ENCODE measurements around the gene MRPL40. TPM values are rescaled to one million over a fixed set of nuclear protein-coding genes. Genes with fewer than 3 reads are reported as not detected.

The MRPL40 gene
- total RNA-seq, 2 donors from 2014 or later, result 28.6 to 54.3 TPM

DNA sequence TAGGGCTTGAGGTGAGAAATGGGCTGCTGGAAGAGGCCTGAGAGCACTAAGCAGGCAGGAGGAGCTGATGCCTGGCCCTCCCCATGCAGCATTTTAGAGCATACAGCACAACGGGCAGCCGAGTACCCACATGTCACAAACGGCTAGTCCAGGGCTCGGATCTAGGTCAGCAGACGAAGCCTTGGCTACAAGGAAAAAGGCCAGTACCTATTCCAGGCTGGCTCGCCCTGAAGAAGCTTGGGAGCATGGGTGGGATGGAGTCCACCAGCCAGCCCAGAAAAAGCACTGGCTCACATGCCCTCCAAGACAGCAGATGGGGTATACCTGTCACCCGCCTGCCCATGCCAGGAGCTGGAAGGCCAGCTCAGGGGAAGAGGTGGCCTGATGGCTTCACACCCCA lies 37.1 kb downstream of the MRPL40 start:
- no peak for TF ChIP-seq POLR2AphosphoS5 (IDR thresholded peaks at IDR 0.05)
- TF ChIP-seq, protein P1, sequence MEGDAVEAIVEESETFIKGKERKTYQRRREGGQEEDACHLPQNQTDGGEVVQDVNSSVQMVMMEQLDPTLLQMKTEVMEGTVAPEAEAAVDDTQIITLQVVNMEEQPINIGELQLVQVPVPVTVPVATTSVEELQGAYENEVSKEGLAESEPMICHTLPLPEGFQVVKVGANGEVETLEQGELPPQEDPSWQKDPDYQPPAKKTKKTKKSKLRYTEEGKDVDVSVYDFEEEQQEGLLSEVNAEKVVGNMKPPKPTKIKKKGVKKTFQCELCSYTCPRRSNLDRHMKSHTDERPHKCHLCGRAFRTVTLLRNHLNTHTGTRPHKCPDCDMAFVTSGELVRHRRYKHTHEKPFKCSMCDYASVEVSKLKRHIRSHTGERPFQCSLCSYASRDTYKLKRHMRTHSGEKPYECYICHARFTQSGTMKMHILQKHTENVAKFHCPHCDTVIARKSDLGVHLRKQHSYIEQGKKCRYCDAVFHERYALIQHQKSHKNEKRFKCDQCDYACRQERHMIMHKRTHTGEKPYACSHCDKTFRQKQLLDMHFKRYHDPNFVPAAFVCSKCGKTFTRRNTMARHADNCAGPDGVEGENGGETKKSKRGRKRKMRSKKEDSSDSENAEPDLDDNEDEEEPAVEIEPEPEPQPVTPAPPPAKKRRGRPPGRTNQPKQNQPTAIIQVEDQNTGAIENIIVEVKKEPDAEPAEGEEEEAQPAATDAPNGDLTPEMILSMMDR (IDR thresholded peaks at IDR 0.05), result no peak
- no peak for TF ChIP-seq POLR2A (IDR thresholded peaks at IDR 0.05)
- Histone ChIP-seq H3K27me3 (replicated peaks; ENCODE audit: insufficient read depth) (no peaks in the 10 kb centered on the region), H3K27ac (no peak overlapping the region), H3K4me1 (replicated peaks) (no peaks in the 10 kb centered on the region), H3K9me3 (no peaks in the 10 kb centered on the region), H3K4me3 (no peak overlapping the region), H3K36me3 (peaks cover 26 to 54% of the 10 kb centered on the region in 2 donors)
- 91% methylated on average over 7 of the region's 7 CpGs for WGBS
- intact Hi-C loops (cut with DNase I), result no loop called here
- DNase-seq (ENCODE audit: low spot score), result no peak

DNA sequence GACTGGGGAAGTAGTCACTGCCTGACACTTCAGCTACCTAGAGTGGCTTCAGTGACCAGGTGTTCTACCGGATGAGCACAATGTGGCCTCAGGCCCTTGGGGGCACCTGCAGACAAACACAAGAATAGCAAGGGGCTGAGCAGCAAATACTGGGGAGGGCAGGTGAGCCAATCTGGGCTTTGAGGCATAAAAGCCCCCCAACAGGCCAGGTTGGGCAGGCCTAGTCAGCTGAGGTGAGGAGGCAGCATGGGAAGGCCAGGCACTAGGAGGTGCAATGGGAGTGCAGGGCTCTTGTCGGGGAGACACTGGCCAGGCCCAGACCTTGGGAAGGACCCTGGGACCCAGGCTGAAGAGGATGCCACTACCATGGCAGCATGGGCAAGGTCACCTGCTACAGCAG lies 37.7 kb downstream of the MRPL40 start:
- intact Hi-C loops (cut with DNase I), result loop anchor here (10.0 kb wide), 1 partner anchor 325 kb away; the partner anchor contains the start of gene ESS2
- H3K36me3 ChIP-seq, result peaks cover 20 to 52% of the 10 kb centered on the region in 2 donors
- 100% methylated on average over 1 of the region's 2 CpGs for WGBS

DNA sequence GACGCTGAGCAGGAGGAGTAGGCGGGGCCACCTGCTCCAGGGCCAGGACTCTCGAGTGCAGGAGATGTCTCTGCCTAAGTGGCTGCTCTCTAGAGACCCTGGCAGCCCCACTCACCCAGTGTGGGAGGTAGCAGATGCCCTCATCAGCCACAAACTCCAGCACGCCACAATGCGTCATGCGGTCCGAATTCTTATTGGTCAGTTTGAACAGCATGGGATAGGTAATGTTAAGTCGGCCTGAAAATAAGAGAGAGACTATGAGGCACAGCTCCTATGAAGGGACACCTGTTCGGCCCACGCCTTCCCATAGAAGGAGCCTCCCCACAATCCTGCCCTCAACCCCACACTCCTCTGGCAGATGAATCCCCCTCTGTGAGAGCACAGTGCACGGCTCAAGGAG lies 39.2 kb downstream of the MRPL40 start:
- no peak for TF ChIP-seq POLR2A (IDR thresholded peaks at IDR 0.05)
- TF ChIP-seq POLR2AphosphoS5 (IDR thresholded peaks at IDR 0.05), result no peak
- TF ChIP-seq, protein P1 (IDR thresholded peaks at IDR 0.05), result no peak
- 89% methylated on average over 11 of the region's 11 CpGs for WGBS
- peaks cover 19 to 45% of the 10 kb centered on the region in 2 donors for H3K36me3 ChIP-seq

More for the DNA sequence above, 37.7 kb downstream of the MRPL40 start:
- TF ChIP-seq, protein P1 (IDR thresholded peaks at IDR 0.05), result no peak
- TF ChIP-seq POLR2AphosphoS5 (IDR thresholded peaks at IDR 0.05), result no peak
- no peak for TF ChIP-seq POLR2A (IDR thresholded peaks at IDR 0.05)
- no peak overlapping the region for H3K27ac ChIP-seq
- no peaks in the 10 kb centered on the region for H3K9me3 ChIP-seq
- H3K27me3 ChIP-seq (replicated peaks; ENCODE audit: insufficient read depth), result no peaks in the 10 kb centered on the region
- DNase-seq (ENCODE audit: low spot score), result no peak
- no peaks in the 10 kb centered on the region for H3K4me1 ChIP-seq (replicated peaks)
- H3K4me3 ChIP-seq, result no peak overlapping the region

DNA sequence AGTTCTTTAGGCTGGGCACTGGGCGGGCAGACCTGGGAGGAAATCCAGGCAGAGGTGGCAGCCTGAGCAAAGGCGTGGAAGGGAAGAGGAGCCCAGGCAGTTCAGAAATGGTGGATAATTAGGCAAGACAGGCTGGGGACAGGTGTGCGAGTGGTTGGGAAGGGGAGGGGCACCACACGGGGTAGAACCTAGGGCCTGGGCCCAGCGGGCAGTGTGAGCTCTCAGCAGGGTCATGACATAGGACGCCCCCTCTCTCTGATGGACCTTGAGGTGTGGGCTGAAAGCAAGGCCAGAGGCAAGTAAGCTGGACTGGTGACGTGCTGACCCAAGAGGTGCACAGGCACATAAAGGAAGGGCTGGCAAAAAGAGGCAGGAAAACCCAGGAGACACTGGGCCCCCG lies 39.9 kb downstream of the MRPL40 start:
- Histone ChIP-seq H3K27me3 (replicated peaks; ENCODE audit: insufficient read depth) (no peaks in the 10 kb centered on the region), H3K4me3 (no peak overlapping the region), H3K27ac (no peak overlapping the region), H3K4me1 (replicated peaks) (no peaks in the 10 kb centered on the region), H3K36me3 (peaks cover 18 to 40% of the 10 kb centered on the region in 2 donors), H3K9me3 (no peaks in the 10 kb centered on the region)
- WGBS, result 92% methylated on average over 8 of the region's 8 CpGs
- DNase-seq (ENCODE audit: low spot score), result no peak
- no peak for TF ChIP-seq POLR2A (IDR thresholded peaks at IDR 0.05)
- TF ChIP-seq, protein P1 (IDR thresholded peaks at IDR 0.05), result no peak
- TF ChIP-seq POLR2AphosphoS5 (IDR thresholded peaks at IDR 0.05), result no peak
- intact Hi-C loops (cut with DNase I), result loop anchor here (10.0 kb wide), 1 partner anchor 327 kb away; the partner anchor contains the start of gene ESS2

More for the DNA sequence above, 39.2 kb downstream of the MRPL40 start:
- Histone ChIP-seq H3K27ac (no peak overlapping the region), H3K27me3 (replicated peaks; ENCODE audit: insufficient read depth) (no peaks in the 10 kb centered on the region), H3K9me3 (no peaks in the 10 kb centered on the region), H3K4me1 (replicated peaks) (no peaks in the 10 kb centered on the region), H3K4me3 (no peak overlapping the region)
- intact Hi-C loops (cut with DNase I), result loop anchor here (10.0 kb wide), 1 partner anchor 327 kb away; the partner anchor contains the start of gene ESS2
- DNase-seq (ENCODE audit: low spot score), result no peak

DNA sequence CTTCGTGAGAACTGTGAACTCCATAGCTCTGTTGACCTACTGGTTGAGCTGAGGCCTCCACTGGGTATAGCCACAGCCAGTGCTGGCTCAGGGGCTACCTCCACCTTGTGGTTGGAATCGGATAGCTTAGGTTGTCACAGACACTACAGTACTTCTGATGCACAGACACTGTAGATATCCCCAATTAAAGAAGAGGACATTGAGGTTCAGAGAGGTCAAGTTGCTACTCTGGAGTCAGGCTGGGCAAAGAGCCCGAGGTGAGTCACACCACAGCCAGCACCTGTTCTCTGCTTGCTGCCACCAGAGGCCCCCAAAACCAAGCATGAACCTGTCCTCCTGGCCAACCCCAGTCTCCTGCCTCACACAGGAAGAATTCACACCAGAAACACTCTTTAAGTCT lies 41.2 kb downstream of the MRPL40 start:
- H3K27me3 ChIP-seq (replicated peaks; ENCODE audit: insufficient read depth), result no peaks in the 10 kb centered on the region
- no peak overlapping the region for H3K27ac ChIP-seq
- no peak overlapping the region for H3K4me3 ChIP-seq
- peaks cover 5% of the 10 kb centered on the region for H3K4me1 ChIP-seq (replicated peaks)
- H3K36me3 ChIP-seq, result peaks cover 12 to 27% of the 10 kb centered on the region in 2 donors
- TF ChIP-seq POLR2AphosphoS5 (IDR thresholded peaks at IDR 0.05), result no peak
- TF ChIP-seq, protein P1 (IDR thresholded peaks at IDR 0.05), result no peak
- intact Hi-C loops (cut with DNase I), result loop anchor here (10.0 kb wide), 1 partner anchor 329 kb away; the partner anchor contains the start of gene ESS2
- WGBS, result 66% methylated on average over 3 of the region's 3 CpGs
- DNase-seq (ENCODE audit: low spot score), result no peak
- no peaks in the 10 kb centered on the region for H3K9me3 ChIP-seq

Data from prostate gland (tissue), 2 donors.